ENCODE measurements around the gene AKAP12.

The AKAP12 gene

DNA sequence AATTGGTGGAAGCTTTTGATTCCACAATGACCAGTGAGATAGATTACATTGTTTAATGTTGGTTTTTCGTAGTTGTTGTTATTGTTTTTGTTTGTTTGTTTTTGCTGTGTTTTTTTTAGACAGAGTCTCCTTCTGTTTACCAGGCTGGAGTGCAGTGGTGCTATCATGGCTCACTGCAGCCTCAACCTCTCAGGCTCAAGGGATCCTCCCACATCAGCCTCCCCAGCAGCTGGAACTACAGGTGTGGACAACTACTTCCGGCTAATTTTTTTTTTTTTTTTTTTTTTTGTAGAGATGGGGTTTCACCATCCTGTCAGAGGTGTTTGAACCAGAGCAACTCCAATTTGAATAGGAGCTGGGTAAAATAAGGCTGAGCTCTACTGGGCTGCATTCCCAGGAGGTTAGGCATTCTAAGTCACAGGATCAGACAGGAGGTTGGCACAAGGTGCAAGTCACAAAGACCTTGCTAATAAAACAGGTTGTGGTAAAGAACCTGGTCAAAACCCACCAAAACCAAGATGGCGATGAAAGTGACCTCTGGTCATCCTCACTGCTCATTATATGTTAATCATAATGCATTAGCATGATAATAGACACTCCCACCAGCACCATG lies 10.9 kb upstream of the AKAP12 start:
- no peaks in the 10 kb centered on the region for H3K27me3 ChIP-seq (ENCODE audit: insufficient read depth, low read length, poor library complexity, severe bottlenecking)
- H3K9me3 ChIP-seq (ENCODE audit: insufficient read depth, low read depth, low read length): no peaks in the 10 kb centered on the region
- no peaks in the 10 kb centered on the region for H4K20me1 ChIP-seq (ENCODE audit: insufficient read depth, low read length, poor library complexity, severe bottlenecking)
- no peak overlapping the region for H2AFZ ChIP-seq (ENCODE audit: low read length)
- no peaks in the 10 kb centered on the region for H3K4me1 ChIP-seq (ENCODE audit: insufficient read depth, low read length, poor library complexity, severe bottlenecking)
- H3F3A ChIP-seq (ENCODE audit: low read depth): no peaks in the 10 kb centered on the region
- no peak overlapping the region for H3K9ac ChIP-seq (ENCODE audit: low read depth, low read length, poor library complexity, severe bottlenecking)
- no peak overlapping the region for H3K4me3 ChIP-seq (ENCODE audit: low read length, poor library complexity, severe bottlenecking)
- H3K79me2 ChIP-seq (ENCODE audit: insufficient read depth, low read length): no peaks in the 10 kb centered on the region
- TF ChIP-seq EZH2phosphoT487 (IDR thresholded peaks at IDR 0.05; ENCODE audit: borderline replicate concordance) (no peak), CTCF (conservative IDR thresholded peaks at IDR 0.05; ENCODE audit: low read length) (no peak)
- H3K4me2 ChIP-seq (ENCODE audit: low read depth, low read length, poor library complexity, severe bottlenecking): no peak overlapping the region
- H3K36me3 ChIP-seq (ENCODE audit: insufficient read depth, low read length): no peaks in the 10 kb centered on the region
- no peaks in the 10 kb centered on the region for H3K9me2 ChIP-seq (replicated peaks; ENCODE audit: low read depth, low read length)

DNA sequence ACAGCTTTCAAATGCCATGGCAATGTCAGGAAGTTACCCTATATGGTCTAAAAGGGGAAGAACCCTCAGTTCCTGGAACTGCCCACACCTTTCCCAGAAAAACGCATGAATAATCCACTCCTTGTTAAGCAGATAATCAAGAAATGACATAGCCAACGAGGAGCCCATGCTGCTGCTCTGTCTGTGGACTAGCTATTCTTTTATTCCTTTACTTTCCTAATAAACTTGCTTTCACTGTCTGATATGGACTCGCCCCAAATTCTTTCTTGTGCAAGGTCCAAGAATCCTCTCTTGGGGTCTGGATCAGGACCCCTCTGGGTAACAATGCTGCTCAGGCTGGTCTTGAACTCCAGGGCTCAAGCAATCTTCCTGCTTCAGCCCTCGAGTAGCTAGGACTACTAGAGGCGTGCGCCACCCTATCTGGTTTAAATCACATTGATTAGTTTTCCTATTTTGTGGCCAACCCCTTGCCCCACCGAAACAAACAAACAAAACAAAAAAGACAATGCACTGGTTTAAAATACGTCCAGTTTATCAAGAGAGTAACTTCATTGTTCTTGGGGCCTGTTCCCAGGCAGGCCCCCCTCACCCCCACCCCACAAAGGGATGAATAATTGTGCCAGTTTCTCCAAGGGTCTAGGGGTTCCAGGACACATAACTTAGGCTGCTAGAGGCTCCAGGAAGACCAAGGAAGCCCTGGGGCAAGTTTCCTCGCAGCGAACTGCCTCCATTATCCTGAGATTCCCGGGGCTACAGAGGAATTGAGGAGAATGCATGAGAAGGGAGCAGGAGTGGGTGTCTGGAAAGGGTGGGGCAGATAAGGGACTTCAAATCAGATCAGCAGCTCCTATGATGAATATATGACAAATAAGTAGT lies 10.1 kb upstream of the AKAP12 start:
- no peaks in the 10 kb centered on the region for H3F3A ChIP-seq (ENCODE audit: low read depth)
- no peaks in the 10 kb centered on the region for H3K9me2 ChIP-seq (replicated peaks; ENCODE audit: low read depth, low read length)
- H3K36me3 ChIP-seq (ENCODE audit: insufficient read depth, low read length): no peaks in the 10 kb centered on the region
- H3K9me3 ChIP-seq (ENCODE audit: insufficient read depth, low read depth, low read length): no peaks in the 10 kb centered on the region
- H3K9ac ChIP-seq (ENCODE audit: low read depth, low read length, poor library complexity, severe bottlenecking): no peak overlapping the region
- no peaks in the 10 kb centered on the region for H4K20me1 ChIP-seq (ENCODE audit: insufficient read depth, low read length, poor library complexity, severe bottlenecking)
- no peaks in the 10 kb centered on the region for H3K79me2 ChIP-seq (ENCODE audit: insufficient read depth, low read length)
- H2AFZ ChIP-seq (ENCODE audit: low read length): no peak overlapping the region
- no peaks in the 10 kb centered on the region for H3K4me1 ChIP-seq (ENCODE audit: insufficient read depth, low read length, poor library complexity, severe bottlenecking)
- no peak overlapping the region for H3K4me3 ChIP-seq (ENCODE audit: low read length, poor library complexity, severe bottlenecking)
- TF ChIP-seq CTCF (conservative IDR thresholded peaks at IDR 0.05; ENCODE audit: low read length) (no peak), EZH2phosphoT487 (IDR thresholded peaks at IDR 0.05; ENCODE audit: borderline replicate concordance) (no peak)
- no peak overlapping the region for H3K4me2 ChIP-seq (ENCODE audit: low read depth, low read length, poor library complexity, severe bottlenecking)
- H3K27me3 ChIP-seq (ENCODE audit: insufficient read depth, low read length, poor library complexity, severe bottlenecking): no peaks in the 10 kb centered on the region

DNA sequence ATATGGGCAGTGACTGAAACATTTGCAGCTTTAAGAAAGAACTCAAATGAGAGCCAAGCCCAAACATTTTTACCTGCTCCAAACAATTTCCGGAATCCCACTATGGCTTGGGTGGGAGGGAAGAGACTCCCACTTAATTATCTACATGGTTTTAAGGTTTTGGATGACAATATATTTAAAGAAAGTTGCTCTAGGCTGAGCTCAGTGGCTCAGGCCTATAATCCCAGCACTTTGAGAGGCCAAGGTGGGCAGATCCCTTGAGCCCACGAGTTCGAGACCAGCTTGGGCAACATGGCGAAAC lies 9.5 kb upstream of the AKAP12 start:
- Histone ChIP-seq H3K36me3 (ENCODE audit: insufficient read depth, low read length) (no peaks in the 10 kb centered on the region), H3K79me2 (ENCODE audit: insufficient read depth, low read length) (no peaks in the 10 kb centered on the region), H3K9ac (ENCODE audit: low read depth, low read length, poor library complexity, severe bottlenecking) (no peak overlapping the region), H2AFZ (ENCODE audit: low read length) (no peak overlapping the region), H3K4me1 (ENCODE audit: insufficient read depth, low read length, poor library complexity, severe bottlenecking) (no peaks in the 10 kb centered on the region), H3K4me3 (ENCODE audit: low read length, poor library complexity, severe bottlenecking) (no peak overlapping the region), H3K27me3 (ENCODE audit: insufficient read depth, low read length, poor library complexity, severe bottlenecking) (no peaks in the 10 kb centered on the region), H3K9me2 (replicated peaks; ENCODE audit: low read depth, low read length) (no peaks in the 10 kb centered on the region), H3K4me2 (ENCODE audit: low read depth, low read length, poor library complexity, severe bottlenecking) (no peak overlapping the region), H4K20me1 (ENCODE audit: insufficient read depth, low read length, poor library complexity, severe bottlenecking) (no peaks in the 10 kb centered on the region), H3F3A (ENCODE audit: low read depth) (no peaks in the 10 kb centered on the region), H3K9me3 (ENCODE audit: insufficient read depth, low read depth, low read length) (no peaks in the 10 kb centered on the region)
- TF ChIP-seq EZH2phosphoT487 (IDR thresholded peaks at IDR 0.05; ENCODE audit: borderline replicate concordance): no peak
- no peak for TF ChIP-seq CTCF (conservative IDR thresholded peaks at IDR 0.05; ENCODE audit: low read length)

All from Loucy (cell line).